Testis (tissue), 2 donors: Measurements from ENCODE around the gene ARSJ.

Experiments used
- POLR2A ChIP-seq: fragments of 450-650 bp; IDR thresholded peaks from one replicate; pipeline ENCODE4 v1.6.1; 2017; ENCODE audit warnings: antibody characterized with exemption, mild to moderate bottlenecking, moderate library complexity
- TF ChIP-seq, protein P1 (sequence below), 3 experiments: fragments of 450-650 bp in 2 of 3; fragments of 200-600 bp in 1 of 3; sonication (generic) in 1 of 3; IDR thresholded peaks; one replicate each; pipeline ENCODE4 v1.5.1; 2016 to 2019; ENCODE audit warnings: antibody characterized with exemption in 3 of 3, mild to moderate bottlenecking in 2 of 3, moderate library complexity in 1 of 3

DNA sequence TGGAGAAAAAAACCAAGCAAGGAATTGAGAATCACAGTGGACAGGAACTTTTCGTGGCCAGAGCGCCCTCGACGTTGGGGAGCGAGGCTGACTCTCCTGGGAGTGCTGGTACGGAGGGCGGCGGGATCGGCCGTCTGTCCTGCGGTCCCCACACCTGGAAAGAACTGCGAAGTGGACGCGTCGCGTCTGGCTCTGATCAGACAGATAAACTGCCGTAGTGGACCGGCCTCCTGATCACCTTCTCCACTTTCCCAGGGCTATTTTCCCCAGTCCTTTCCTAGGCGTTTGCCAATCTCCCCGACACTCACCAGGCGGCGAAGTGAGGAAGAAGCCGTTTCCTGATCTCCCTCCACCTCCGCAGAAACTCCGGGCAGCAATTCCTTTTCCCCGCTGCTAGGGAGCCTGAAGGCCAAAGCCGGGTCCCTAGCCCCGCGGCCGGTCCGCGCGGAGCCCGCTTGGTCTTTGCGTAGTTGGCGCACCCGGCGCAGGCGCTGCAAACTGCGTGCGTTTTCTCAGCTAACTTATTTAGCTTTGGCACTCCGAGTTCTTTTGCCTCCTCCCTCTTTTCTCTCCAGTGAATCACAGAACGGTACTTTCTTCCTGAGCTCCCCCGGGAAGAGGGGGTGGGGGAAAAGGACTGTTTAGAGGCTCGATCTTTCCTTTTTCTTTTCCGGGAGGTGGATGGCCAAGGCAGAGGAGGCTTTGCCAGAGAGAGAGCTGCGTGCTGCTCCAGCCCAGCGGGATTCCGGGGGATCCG is at the start of gene ARSJ:
- TF ChIP-seq, protein P1, sequence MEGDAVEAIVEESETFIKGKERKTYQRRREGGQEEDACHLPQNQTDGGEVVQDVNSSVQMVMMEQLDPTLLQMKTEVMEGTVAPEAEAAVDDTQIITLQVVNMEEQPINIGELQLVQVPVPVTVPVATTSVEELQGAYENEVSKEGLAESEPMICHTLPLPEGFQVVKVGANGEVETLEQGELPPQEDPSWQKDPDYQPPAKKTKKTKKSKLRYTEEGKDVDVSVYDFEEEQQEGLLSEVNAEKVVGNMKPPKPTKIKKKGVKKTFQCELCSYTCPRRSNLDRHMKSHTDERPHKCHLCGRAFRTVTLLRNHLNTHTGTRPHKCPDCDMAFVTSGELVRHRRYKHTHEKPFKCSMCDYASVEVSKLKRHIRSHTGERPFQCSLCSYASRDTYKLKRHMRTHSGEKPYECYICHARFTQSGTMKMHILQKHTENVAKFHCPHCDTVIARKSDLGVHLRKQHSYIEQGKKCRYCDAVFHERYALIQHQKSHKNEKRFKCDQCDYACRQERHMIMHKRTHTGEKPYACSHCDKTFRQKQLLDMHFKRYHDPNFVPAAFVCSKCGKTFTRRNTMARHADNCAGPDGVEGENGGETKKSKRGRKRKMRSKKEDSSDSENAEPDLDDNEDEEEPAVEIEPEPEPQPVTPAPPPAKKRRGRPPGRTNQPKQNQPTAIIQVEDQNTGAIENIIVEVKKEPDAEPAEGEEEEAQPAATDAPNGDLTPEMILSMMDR (IDR thresholded peaks at IDR 0.05) = no peak
- TF ChIP-seq POLR2A = no peak
